Measurements from ENCODE around the gene ZNF107. TPM values are rescaled to one million over a fixed set of nuclear protein-coding genes. Genes with fewer than 3 reads are reported as not detected.

ZNF107 gene
- total and polyA plus RNA-seq, 2 experiments from 2014 or later = 14.8 to 55.3 TPM

DNA sequence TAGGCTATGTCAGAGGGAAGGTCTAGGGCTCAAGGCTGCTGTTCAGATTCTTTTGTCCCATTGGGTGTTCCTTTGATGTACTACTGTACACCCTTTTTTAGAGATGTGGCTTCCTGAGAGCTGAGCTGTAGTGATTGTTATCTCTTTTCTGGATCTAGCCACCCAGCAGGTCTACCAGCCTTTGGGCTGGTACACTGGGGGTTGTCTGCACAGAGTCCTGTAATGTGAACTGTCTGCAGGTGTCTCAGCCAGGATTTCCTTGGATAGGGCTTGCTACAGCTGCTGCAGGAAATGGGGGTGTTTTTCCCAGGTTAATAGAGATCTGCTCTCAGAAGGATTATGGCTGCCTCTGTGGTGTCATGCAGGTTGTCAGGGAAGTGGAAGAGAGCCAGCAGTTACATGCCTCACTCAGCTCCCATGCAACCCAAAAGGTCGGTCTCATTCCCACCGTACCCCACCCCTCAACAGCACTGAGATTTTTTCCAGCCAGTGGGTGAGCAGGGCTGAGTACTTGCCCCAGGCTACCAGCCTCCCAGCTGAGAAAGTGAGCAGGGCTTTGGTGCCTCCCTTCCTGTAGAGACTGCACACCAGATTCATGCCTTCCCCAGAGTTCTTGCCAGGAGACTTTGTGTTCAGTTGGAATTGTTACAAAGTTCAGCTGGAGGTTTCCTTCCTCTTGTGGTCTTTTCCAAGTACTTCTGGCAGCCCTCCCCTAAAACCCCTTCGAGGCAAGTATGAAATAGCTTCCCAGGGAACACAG is 63.3 kb downstream of the ZNF107 start (continued):
- TF ChIP-seq, protein P1, sequence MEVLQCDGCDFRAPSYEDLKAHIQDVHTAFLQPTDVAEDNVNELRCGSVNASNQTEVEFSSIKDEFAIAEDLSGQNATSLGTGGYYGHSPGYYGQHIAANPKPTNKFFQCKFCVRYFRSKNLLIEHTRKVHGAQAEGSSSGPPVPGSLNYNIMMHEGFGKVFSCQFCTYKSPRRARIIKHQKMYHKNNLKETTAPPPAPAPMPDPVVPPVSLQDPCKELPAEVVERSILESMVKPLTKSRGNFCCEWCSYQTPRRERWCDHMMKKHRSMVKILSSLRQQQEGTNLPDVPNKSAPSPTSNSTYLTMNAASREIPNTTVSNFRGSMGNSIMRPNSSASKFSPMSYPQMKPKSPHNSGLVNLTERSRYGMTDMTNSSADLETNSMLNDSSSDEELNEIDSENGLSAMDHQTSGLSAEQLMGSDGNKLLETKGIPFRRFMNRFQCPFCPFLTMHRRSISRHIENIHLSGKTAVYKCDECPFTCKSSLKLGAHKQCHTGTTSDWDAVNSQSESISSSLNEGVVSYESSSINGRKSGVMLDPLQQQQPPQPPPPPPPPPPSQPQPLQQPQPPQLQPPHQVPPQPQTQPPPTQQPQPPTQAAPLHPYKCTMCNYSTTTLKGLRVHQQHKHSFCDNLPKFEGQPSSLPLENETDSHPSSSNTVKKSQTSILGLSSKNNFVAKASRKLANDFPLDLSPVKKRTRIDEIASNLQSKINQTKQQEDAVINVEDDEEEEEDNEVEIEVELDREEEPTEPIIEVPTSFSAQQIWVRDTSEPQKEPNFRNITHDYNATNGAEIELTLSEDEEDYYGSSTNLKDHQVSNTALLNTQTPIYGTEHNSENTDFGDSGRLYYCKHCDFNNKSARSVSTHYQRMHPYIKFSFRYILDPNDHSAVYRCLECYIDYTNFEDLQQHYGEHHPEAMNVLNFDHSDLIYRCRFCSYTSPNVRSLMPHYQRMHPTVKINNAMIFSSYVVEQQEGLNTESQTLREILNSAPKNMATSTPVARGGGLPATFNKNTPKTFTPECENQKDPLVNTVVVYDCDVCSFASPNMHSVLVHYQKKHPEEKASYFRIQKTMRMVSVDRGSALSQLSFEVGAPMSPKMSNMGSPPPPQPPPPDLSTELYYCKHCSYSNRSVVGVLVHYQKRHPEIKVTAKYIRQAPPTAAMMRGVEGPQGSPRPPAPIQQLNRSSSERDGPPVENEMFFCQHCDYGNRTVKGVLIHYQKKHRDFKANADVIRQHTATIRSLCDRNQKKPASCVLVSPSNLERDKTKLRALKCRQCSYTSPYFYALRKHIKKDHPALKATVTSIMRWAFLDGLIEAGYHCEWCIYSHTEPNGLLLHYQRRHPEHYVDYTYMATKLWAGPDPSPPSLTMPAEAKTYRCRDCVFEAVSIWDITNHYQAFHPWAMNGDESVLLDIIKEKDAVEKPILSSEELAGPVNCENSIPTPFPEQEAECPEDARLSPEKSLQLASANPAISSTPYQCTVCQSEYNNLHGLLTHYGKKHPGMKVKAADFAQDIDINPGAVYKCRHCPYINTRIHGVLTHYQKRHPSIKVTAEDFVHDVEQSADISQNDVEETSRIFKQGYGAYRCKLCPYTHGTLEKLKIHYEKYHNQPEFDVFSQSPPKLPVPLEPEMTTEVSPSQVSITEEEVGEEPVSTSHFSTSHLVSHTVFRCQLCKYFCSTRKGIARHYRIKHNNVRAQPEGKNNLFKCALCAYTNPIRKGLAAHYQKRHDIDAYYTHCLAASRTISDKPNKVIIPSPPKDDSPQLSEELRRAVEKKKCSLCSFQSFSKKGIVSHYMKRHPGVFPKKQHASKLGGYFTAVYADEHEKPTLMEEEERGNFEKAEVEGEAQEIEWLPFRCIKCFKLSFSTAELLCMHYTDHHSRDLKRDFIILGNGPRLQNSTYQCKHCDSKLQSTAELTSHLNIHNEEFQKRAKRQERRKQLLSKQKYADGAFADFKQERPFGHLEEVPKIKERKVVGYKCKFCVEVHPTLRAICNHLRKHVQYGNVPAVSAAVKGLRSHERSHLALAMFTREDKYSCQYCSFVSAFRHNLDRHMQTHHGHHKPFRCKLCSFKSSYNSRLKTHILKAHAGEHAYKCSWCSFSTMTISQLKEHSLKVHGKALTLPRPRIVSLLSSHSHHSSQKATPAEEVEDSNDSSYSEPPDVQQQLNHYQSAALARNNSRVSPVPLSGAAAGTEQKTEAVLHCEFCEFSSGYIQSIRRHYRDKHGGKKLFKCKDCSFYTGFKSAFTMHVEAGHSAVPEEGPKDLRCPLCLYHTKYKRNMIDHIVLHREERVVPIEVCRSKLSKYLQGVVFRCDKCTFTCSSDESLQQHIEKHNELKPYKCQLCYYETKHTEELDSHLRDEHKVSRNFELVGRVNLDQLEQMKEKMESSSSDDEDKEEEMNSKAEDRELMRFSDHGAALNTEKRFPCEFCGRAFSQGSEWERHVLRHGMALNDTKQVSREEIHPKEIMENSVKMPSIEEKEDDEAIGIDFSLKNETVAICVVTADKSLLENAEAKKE (CRISPR knock-in tag; IDR thresholded peaks at IDR 0.05) = no peak
- TF ChIP-seq EZH2phosphoT487 (IDR thresholded peaks at IDR 0.05; ENCODE audit: unreplicated experiment) (no peak), ZNF114 (CRISPR knock-in tag; IDR thresholded peaks at IDR 0.05) (no peak), POLR2AphosphoS5 (IDR thresholded peaks at IDR 0.05; ENCODE audit: low read depth) (no peak)

DNA sequence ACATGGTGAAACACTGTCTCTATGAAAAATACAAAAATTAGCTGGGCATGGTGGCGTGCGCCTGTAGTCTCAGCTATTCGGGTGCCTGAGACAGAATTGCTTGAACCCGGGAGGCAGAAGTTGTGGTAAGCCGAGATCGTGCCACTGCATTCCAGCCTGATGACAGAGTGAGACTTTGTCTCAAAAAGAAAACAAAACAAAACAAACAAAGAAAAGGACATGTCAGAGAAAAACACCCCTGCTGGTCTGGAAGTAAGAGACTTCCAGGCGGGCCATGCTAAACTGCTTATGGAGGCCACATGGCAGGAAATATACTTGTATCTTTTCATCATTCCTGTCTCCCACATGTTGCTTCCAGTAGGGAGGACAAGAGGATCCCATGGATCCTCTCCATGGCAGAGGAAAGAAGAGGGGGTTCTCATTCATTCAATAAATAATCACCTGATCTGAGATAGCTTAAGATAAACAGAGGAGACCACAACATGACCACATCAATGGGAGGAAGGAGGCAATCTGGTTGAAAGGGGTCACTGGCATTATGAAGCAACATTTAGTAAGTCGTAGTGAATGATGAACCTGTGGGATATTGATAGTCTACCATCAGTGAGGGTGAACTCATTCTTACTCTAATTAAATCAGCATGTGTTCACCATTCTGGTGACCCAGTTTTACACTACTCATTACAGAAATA is 67.8 kb downstream of the ZNF107 start:
- H2AFZ ChIP-seq = no peak overlapping the region
- no peaks in the 10 kb centered on the region for H3K4me1 Mint-ChIP-seq
- TF ChIP-seq NANOG (IDR thresholded peaks at IDR 0.05; ENCODE audit: borderline replicate concordance) (no peak), EZH2 (IDR thresholded peaks at IDR 0.05; ENCODE audit: low read depth, unreplicated experiment) (no peak)
- TF ChIP-seq, protein P2, sequence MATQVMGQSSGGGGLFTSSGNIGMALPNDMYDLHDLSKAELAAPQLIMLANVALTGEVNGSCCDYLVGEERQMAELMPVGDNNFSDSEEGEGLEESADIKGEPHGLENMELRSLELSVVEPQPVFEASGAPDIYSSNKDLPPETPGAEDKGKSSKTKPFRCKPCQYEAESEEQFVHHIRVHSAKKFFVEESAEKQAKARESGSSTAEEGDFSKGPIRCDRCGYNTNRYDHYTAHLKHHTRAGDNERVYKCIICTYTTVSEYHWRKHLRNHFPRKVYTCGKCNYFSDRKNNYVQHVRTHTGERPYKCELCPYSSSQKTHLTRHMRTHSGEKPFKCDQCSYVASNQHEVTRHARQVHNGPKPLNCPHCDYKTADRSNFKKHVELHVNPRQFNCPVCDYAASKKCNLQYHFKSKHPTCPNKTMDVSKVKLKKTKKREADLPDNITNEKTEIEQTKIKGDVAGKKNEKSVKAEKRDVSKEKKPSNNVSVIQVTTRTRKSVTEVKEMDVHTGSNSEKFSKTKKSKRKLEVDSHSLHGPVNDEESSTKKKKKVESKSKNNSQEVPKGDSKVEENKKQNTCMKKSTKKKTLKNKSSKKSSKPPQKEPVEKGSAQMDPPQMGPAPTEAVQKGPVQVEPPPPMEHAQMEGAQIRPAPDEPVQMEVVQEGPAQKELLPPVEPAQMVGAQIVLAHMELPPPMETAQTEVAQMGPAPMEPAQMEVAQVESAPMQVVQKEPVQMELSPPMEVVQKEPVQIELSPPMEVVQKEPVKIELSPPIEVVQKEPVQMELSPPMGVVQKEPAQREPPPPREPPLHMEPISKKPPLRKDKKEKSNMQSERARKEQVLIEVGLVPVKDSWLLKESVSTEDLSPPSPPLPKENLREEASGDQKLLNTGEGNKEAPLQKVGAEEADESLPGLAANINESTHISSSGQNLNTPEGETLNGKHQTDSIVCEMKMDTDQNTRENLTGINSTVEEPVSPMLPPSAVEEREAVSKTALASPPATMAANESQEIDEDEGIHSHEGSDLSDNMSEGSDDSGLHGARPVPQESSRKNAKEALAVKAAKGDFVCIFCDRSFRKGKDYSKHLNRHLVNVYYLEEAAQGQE (IDR thresholded peaks at IDR 0.05; ENCODE audit: unreplicated experiment) = no peak
- no peak overlapping the region for H3K27ac Mint-ChIP-seq
- no peak overlapping the region for H3K4me3 ChIP-seq
- ATAC-seq (no peak), DNase-seq (ENCODE audit: low spot score) (no peak)
- H3F3A ChIP-seq (replicated peaks; ENCODE audit: low read depth) = no peaks in the 10 kb centered on the region
- H3K27me3 ChIP-seq (ENCODE audit: insufficient read depth) = no peaks in the 10 kb centered on the region
- peaks cover 14% of the 10 kb centered on the region; the same call in 1 of the 3 replicates for H3K36me3 Mint-ChIP-seq (ENCODE audit: low read depth)
- no peaks in the 10 kb centered on the region for H3K4me1 ChIP-seq (ENCODE audit: insufficient read depth)
- no peak overlapping the region for H3K4me3 Mint-ChIP-seq
- H3K79me2 ChIP-seq (replicated peaks; ENCODE audit: insufficient read depth) = no peaks in the 10 kb centered on the region
- no peaks in the 10 kb centered on the region for H4K20me1 ChIP-seq (replicated peaks; ENCODE audit: insufficient read depth)
- no peaks in the 10 kb centered on the region for H3K27me3 Mint-ChIP-seq (ENCODE audit: insufficient read depth, low read depth, poor library complexity)
- H3K9me3 Mint-ChIP-seq = peaks cover 79% of the 10 kb centered on the region
- H3K4me2 ChIP-seq = no peak overlapping the region
- H3K27ac ChIP-seq (ENCODE audit: low read depth) = no peak overlapping the region
- no peaks in the 10 kb centered on the region for H3K36me3 ChIP-seq (ENCODE audit: insufficient read depth)
- no peaks in the 10 kb centered on the region; the same call in 1 of the 2 replicates for H3K9me2 ChIP-seq (ENCODE audit: insufficient read depth)
